Urinary bladder (tissue), 4 donors: Measurements from ENCODE around the gene SEC14L1. TPM values are rescaled to one million over a fixed set of nuclear protein-coding genes. Genes with fewer than 3 reads are reported as not detected.
A peak's percentile ranks its signal among the peaks of the same experiment; 100 is the strongest.
"Not testable (repeated sequence)": the region's sequence is repeated elsewhere in the genome, so short reads cannot be mapped to it uniquely, and the experiment has no call there.

Experiments used
- DNase-seq: peaks from one replicate; pipeline ENCODE4 v3.0.0-alpha.2; 2015; ENCODE audit errors: extremely low spot score
- H3K27ac ChIP-seq: one replicate; pipeline ENCODE4 v1.5.1; 2013; ENCODE audit warnings: low read depth, mild to moderate bottlenecking, moderate library complexity
- H3K36me3 ChIP-seq: one replicate; pipeline ENCODE4 v1.6.1; 2013; ENCODE audit warnings: mild to moderate bottlenecking, moderate library complexity; ENCODE audit not compliant: insufficient read depth
- H3K4me1 ChIP-seq: one replicate; pipeline ENCODE4 v1.6.1; 2013; ENCODE audit warnings: mild to moderate bottlenecking, moderate library complexity; ENCODE audit not compliant: insufficient read depth
- H3K4me3 ChIP-seq: one replicate; pipeline ENCODE4 v1.5.1; 2013; ENCODE audit warnings: low read depth, low read length
- WGBS: extraction: QIAGEN DNeasy Blood & Tissue Kit; methylation state at CpG from one replicate; pipeline ENCODE4 v1.1.7; 2013; 5-methylcytosine and 5-hydroxymethylcytosine counted together
- polyA plus RNA-seq: library from polyadenylated mRNA; stranded (reverse); fragments of 200-250 nt; gene quantifications from one replicate; pipeline ENCODE4 v1.2.3, GENCODE V29; 2013
- total RNA-seq: library from RNA; depleted of rRNA; stranded (reverse); fragments of >200 nt; gene quantifications from one replicate; pipeline ENCODE4 v1.2.3, GENCODE V29; 2014
- donor health status: healthy with polysubstance abuse.
- donor health status: healthy.

The SEC14L1 gene
- total and polyA plus RNA-seq, 2 donors, result 48.9 to 50.9 TPM

DNA sequence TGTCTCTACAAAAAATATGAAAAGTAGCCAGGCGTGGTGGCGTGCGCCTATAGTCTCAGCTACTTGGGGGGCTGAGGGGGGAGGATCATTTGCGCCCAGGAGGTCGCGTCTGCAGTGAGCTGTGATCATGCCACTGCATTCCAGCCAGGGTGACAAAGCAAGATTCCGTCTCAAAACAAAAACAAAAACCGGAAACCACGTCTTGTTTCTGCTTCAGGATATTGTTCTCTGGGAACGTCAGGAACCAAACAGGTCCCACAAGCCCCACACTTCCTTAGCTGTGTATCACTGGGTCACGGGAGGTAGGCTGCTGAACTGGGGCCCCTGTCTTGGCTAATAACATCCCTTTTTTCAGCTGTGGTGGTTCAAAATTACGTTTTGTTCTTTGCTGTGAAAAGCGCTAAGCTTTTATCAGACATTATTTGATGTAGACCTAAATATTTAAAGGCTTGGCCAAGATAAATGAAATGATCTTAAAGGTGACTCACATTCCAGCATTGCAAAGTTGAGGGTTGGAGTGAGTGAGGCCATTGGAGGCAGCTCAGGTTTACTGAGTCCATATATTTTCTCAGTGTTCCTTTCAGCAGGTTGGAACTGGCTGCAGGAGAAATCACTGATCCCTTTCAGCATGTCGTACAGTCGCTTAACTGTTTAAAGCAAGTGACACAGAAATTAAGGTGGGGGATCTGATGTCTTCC, 16.4 kb upstream of the SEC14L1 start:
- DNase-seq, result no peak
- Histone ChIP-seq H3K4me3 (no peak overlapping the region), H3K27ac (no peak overlapping the region), H3K36me3 (no peaks in the 10 kb centered on the region), H3K4me1 (no peaks in the 10 kb centered on the region)
- WGBS, result 53% methylated on average over 15 of the region's 15 CpGs

DNA sequence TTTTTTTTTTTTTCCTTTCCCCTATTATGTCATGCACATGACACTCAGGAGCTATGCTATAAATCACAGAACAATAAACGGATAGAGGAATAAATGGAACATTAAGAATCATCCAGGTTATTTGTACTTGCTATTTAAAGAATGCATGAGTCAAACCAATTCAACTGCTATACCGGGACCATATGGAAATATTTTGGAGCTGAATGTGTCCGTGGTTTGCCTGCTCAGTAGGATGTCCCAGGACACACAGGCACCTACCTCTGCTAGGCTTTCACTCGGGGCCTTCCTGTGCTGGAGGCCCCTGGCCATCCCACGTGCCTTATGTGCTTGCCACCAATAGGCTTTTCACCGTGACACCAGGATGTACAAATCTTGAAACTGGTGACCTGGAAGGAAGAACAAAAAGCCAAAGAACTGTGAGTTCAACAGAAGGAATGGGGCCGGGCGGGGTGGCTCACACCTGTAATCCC, 15.3 kb upstream of the SEC14L1 start:
- WGBS, result 62% methylated on average over 8 of the region's 8 CpGs
- H3K36me3 ChIP-seq, result no peaks in the 10 kb centered on the region
- H3K27ac ChIP-seq, result no peak overlapping the region
- H3K4me3 ChIP-seq, result no peak overlapping the region
- no peak for DNase-seq
- H3K4me1 ChIP-seq, result no peaks in the 10 kb centered on the region

DNA sequence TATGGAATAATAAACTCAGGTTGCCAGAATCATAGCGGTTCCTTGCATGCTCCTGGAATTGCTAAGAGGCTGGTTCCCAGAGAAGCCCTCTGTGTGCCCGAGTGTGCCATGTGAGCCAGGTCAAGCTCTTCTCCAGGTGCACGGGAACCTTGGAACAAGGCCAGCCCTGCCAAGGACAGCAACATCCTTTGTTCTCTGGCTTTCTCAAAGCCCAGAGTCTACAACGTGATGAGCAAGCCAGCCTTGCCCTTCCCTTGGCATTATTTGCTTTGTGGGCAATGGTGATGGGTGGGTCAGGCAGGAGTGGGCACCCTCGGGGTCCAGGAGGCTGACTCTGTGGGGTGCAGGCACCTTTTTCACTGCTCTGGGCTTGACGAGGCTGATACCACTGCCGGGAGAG, 14.2 kb upstream of the SEC14L1 start:
- no peak for DNase-seq
- Histone ChIP-seq H3K36me3 (no peaks in the 10 kb centered on the region), H3K4me1 (no peaks in the 10 kb centered on the region), H3K27ac (peak overlapping the region; percentile 15), H3K4me3 (no peak overlapping the region)
- WGBS, result 76% methylated on average over 7 of the region's 7 CpGs

DNA sequence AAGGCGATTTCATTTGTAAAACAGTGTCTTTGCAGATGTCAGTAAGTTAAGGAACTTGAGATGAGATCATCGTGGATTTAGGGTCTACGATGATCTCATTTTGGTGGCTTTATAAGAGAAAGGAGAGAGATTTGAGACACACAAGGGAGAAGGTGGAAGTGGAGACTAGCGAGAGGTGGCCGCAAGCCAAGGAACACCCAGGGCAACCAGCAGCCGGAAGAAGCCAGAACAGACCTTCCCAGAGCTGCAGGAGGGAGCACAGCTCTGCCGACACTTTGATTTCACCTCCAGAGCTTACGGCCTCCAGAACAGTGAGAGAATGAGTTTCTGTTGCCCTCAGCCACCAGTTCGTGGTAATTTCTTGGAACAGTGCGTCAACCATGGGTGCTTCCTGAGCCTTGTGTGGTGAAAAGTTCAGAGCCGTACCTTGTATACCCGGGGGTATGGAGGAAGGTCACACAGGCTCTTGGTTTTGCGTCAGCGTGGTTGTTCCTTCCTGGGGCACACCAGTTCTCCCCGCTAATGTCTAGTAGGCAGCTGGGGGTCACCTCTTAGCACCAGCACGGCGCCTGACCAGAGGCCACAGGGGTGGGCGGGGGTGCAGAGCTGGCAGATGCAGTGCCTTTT, 12.9 kb upstream of the SEC14L1 start:
- WGBS, result 80% methylated on average over 18 of the region's 18 CpGs
- H3K4me3 ChIP-seq, result no peak overlapping the region
- DNase-seq, result no peak
- no peaks in the 10 kb centered on the region for H3K36me3 ChIP-seq
- H3K4me1 ChIP-seq, result no peaks in the 10 kb centered on the region
- peak overlapping the region; percentile 49 for H3K27ac ChIP-seq

DNA sequence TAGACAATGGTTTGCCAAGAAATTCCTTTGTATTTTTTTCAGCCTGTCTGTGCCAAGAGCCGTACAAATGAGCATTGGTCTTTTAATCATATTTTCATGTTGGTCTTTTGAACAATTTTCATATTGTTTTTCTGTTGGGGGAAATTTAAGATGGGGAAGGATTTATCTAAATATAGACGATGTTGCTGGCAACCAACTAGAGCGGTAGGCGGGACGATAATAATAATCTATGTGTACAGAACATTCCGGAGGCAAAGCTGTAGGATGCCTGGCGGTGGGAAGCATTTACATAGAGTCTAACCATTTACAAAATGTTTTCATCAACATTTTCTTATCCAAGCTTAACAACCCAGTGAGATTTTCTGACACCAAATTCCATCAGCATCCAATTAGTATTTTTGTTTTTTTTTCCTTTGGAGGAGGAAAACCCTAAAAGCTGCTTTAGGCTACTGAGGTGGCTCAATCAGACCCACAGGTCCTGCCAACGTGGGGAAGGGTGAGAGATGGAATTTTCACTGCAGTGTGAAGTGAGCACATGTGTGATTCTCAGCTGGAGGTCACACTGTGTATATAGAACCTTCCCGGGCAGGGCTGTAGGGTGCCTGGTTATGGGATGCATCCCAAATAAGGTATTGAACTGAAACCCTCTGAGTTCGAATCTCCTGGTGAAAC, 11.7 kb upstream of the SEC14L1 start:
- no peak for DNase-seq
- no peak overlapping the region for H3K27ac ChIP-seq
- no peaks in the 10 kb centered on the region for H3K36me3 ChIP-seq
- no peak overlapping the region for H3K4me3 ChIP-seq
- no peaks in the 10 kb centered on the region for H3K4me1 ChIP-seq
- WGBS, result 37% methylated on average over 10 of the region's 10 CpGs

DNA sequence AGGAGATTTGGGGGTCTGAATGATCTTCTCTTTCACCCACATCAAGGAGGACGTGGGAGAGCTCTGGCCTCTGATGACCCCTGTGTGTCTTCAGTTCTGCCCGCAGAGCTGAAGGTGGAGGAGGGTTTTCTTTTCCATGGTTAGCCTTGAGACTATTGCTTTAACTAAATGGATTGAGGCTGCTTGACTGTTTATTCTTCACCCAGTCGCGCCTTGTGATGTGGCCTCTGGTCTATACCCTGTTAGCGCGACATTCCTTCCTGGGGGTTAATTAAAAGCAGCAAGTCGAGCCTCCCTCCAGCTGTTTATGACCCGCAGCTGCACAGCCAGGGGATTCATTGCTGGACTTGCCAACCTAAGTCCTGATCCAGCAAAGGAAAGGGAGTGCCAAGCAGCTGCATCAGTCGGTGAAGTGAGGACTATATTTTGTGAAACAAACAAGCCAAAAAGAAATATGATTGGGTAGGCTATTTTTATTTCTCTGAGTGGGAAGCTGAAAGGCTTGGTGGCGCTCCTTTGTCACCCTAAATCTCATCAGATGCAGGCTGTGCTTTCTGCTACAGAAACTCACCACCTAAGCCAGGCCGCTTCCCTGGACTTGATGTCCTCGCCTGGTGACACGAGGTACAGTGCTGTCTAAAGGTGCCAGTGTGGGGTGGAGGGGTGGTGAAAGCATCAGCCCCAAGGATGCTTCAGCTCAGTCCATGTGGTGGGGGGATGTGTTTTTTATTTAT, 11.0 kb upstream of the SEC14L1 start:
- Histone ChIP-seq H3K4me1 (no peaks in the 10 kb centered on the region), H3K36me3 (no peaks in the 10 kb centered on the region), H3K27ac (no peak overlapping the region), H3K4me3 (no peak overlapping the region)
- WGBS, result 45% methylated on average over 13 of the region's 13 CpGs
- DNase-seq, result no peak

DNA sequence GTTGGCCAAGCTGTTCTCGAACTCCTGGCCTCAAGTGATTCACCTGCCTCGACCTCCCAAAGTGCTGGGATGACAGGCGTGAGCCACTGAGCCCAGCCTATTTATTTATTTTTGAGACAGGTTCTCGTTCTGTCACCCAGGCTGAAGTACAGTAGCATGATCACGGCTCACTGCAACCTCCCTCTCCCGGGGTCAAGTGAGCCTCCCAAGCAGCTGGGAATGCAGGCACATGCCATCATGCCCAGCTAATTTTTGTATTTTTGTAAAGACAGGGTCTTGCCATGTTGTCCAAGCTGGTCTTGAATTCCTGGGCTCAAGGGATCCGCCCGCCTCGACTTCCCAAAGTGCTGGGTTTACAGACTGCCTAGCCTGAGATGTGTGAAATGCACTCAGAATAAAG, 10.2 kb upstream of the SEC14L1 start:
- no peak overlapping the region for H3K4me3 ChIP-seq
- no peaks in the 10 kb centered on the region for H3K4me1 ChIP-seq
- 97% methylated on average over 9 of the region's 9 CpGs for WGBS
- no peak overlapping the region for H3K27ac ChIP-seq
- DNase-seq, result no peak
- H3K36me3 ChIP-seq, result no peaks in the 10 kb centered on the region

DNA sequence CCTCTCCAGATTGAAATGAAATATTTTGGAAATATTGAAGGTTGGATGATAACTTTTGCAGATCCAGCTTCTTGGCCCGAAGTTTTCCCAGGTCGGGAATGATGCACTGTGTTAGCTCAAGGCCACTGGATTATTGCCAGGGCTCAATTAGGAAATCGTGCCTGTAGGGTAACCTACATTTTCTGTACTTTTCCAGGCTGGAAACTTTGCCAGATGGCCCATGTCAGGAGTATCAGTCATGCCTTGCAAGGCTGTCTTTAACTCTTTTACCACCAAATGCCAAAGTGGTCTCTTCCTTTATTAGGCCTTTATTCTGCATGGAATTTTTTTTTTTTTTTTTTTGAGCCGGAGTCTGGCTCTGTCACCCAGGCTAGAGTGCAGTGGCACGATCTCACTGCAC, 8.9 kb upstream of the SEC14L1 start:
- Histone ChIP-seq H3K36me3 (no peaks in the 10 kb centered on the region), H3K4me1 (no peaks in the 10 kb centered on the region), H3K27ac (no peak overlapping the region), H3K4me3 (no peak overlapping the region)
- 55% methylated on average over 5 of the region's 5 CpGs for WGBS
- no peak for DNase-seq

DNA sequence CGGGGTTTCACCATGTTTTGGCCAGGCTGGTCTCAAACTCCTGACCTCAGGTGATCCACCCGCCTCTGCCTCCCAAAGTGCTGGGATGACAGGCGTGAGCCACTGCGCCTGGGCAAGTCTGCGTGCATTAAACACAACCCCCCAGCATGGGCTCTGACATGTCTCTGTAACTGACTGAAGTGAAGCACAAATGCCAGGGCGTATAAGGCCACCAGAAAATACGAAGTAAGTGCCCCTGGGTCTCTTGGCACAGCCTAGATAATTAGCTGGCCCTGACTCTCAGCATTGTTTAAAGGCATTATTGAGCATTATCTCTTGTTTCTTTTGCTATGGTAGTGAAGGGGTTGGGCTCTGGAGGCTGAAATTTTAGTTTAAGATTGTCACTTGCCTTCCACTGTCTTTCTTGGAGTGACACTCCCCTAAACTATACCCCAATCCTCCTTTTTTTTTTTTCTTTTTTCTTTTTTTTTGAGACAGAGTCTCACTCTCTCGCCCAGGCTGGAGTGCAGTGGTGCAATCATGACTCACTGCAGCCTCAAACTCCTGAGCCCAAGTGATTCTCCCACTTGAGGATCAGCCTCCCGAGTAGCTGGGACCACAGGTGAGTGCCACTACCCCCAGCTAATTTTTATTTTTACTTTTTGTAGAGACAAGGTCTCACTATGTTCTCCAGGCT, 8.2 kb upstream of the SEC14L1 start:
- no peaks in the 10 kb centered on the region for H3K36me3 ChIP-seq
- no peak overlapping the region for H3K4me3 ChIP-seq
- DNase-seq, result no peak
- WGBS, result 91% methylated on average over 9 of the region's 9 CpGs
- H3K27ac ChIP-seq, result no peak overlapping the region
- H3K4me1 ChIP-seq, result no peaks in the 10 kb centered on the region

DNA sequence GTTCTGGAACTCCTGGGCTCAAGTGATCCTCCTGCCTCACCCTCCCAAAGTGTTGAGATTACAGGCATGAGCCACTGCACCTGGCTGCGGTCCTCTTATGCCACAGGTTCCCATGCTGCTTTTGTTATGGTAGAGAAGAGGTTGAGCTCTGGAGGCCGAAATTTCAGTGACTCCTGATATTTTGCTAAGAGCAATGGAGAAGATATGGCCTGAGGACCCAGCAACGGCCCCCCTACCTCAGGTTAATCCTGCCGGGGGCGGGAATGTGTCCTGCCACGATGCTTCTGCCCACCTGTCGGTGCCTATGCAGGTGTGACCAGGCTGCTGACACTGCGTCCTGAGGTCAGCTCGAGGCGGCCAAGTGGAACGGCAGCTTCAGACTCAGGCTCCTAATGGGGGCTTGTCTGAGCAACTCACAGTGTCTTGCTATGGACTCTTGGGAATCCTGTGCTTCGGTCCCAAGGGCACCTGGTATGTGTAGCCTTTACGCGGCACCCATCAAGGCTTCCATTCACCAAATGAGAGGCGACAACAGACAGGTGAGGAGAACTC, 7.6 kb upstream of the SEC14L1 start:
- Histone ChIP-seq H3K4me1 (no peaks in the 10 kb centered on the region), H3K36me3 (no peaks in the 10 kb centered on the region), H3K4me3 (no peak overlapping the region), H3K27ac (no peak overlapping the region)
- DNase-seq, result no peak
- WGBS, result 92% methylated on average over 15 of the region's 15 CpGs

DNA sequence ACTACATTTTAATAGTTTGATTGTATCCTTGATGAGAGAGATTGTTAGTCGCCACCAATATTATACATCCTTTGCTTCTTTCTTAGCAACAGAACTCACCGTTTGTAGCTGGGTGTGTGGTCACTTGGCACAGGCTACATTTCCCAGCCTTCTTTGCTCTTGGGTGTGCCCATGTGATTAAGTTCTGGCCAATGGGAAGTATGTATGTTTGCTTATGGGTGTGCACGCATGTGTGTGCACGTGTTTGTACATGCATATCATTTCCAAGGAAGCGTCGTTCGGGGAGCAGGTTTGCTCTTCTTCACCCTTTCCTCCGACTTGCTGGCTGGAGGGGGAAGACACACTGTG, 4.4 kb upstream of the SEC14L1 start:
- WGBS, result 84% methylated on average over 8 of the region's 8 CpGs
- Histone ChIP-seq H3K4me1 (no peaks in the 10 kb centered on the region), H3K36me3 (no peaks in the 10 kb centered on the region), H3K27ac (no peak overlapping the region), H3K4me3 (no peak overlapping the region)
- DNase-seq, result no peak

DNA sequence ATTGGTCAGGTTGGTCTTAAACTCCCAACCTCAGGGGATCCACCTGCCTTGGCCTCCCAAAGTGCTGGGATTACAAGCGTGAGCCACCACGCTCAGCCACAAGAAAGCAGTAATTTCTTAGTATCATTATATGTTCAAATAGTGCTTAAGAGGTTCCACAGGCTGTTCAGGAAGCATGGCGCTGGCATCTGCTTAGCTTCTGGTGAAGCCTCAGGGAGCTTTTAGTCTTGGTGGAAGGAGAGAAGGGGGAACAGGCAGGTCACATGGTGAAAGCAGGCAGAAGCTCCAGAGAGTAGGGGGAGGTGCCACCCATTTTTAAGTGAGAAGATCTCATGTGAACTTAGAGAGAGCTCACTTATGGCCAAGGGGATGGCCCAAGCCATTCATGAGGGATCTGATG, 3.7 kb upstream of the SEC14L1 start:
- no peak overlapping the region for H3K4me3 ChIP-seq
- no peaks in the 10 kb centered on the region for H3K4me1 ChIP-seq
- no peaks in the 10 kb centered on the region for H3K36me3 ChIP-seq
- no peak for DNase-seq
- H3K27ac ChIP-seq, result no peak overlapping the region
- 100% methylated on average over 3 of the region's 3 CpGs for WGBS

DNA sequence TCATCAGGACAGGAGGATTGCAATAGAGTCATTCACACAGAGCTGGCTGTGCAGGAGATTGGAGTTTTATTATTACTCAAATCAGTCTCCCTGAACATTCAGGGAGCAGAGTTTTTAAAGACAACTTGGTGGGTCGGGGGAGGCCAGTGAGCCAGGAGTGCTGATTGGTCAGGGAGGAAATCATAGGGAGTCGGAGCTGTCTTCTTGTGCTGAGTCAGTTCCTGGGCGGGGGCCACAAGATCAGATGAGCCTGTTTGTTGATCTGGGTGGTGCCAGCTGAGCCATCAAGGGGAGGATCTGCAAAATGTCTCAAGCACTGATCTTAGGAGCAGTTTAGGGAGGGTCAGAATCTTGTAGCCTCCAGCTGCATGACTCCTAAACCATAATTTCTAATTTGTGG, 2.9 kb upstream of the SEC14L1 start:
- not testable (repeated sequence) for H3K36me3 ChIP-seq, H3K27ac ChIP-seq
- WGBS, result 63% methylated on average over 3 of the region's 3 CpGs

More for the DNA sequence above, 2.9 kb upstream of the SEC14L1 start:
- not testable (repeated sequence) for H3K4me3 ChIP-seq, DNase-seq, H3K4me1 ChIP-seq
